Hindlimb muscle (tissue), 1 donor: ENCODE measurements around the gene AS3MT. TPM values are rescaled to one million over a fixed set of nuclear protein-coding genes. Genes with fewer than 3 reads are reported as not detected.
"Not testable (repeated sequence)": the region's sequence is repeated elsewhere in the genome, so short reads cannot be mapped to it uniquely, and the experiment has no call there.

ENCODE experiments used
- DNase-seq: peaks from one replicate; pipeline ENCODE4 v3.0.0-alpha.2; 2013
- polyA plus RNA-seq: library from polyadenylated mRNA; unstranded; fragments of 120-200 nt; gene quantifications from one replicate; pipeline ENCODE4 v1.2.1, GENCODE V29; 2013; ENCODE audit not compliant: insufficient read length

Gene AS3MT
- polyA plus RNA-seq, 1 donor, result 7.3 TPM

DNA sequence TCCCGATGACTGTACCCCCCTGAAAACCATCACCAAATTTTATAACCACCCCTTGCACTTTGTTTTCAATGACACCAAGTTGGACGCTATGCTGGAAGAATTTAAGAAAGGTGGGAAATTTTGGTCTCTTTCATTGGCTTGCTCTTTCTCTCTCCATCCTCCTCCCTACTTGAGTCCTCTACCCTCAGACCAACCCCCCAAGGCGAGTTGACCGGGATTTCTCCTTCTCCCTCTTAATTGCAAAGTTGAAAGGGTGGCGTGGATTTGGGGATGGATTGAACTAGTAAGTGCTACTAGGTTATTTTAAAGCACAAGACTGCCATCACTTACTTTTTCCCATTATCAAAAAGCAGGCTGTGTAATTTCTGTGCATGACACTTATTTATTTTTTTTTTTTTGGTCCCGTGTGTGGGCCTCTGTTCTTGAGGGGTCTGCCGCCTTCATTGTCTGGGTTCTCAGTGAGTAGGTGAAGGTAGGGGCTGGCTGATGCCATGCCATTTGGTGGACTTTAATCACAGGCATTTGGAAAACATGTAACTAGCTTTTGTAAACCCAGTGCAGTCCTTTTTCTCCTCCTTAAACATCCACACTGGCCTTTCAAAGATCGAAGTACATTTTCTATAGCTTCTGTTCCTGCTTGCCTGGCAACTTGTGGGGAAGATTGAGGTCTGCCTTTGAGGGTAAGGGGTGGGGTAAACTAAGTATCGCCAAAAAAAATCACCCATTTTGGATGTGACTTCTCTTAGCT, 50.9 kb downstream of the AS3MT start:
- no peak for DNase-seq

DNA sequence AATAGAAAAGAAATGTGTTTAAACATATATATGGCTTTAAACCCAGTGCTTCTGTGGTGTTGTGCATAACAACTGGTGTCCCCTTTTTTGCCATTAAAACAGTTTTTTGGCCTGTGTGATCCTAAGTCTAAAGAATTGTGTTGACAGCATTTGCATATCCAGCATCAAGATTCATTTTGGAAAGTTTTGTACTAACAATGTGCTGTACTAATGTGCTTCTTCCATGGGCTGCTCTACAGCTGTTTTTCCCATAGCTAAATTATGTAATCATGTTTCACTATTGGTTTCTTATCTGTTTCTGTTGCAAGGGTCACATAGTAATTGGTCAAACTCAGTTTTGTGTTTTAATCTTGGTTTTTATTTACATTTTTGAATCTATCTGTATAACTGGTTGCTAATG, 54.3 kb downstream of the AS3MT start:
- DNase-seq, result no peak

GRCh38 chr10:102926842-102927241, 57.6 kb downstream of the AS3MT start:
- no peak for DNase-seq

- DNase-seq, result no peak
Measured at GRCh38 chr10:102927311-102928010, 58.2 kb downstream of the AS3MT start.

- not testable (repeated sequence) for DNase-seq
Measured at GRCh38 chr10:102928442-102928841, 59.2 kb downstream of the AS3MT start.

GRCh38 chr10:102930720-102931119, 61.5 kb downstream of the AS3MT start:
- DNase-seq, result no peak

- DNase-seq, result no peak
Measured at GRCh38 chr10:102931643-102932042, 62.4 kb downstream of the AS3MT start.

- DNase-seq, result no peak
Measured at GRCh38 chr10:102935505-102935904, 66.2 kb downstream of the AS3MT start.

- DNase-seq, result no peak
Measured at GRCh38 chr10:102935939-102936605, 66.8 kb downstream of the AS3MT start.

- DNase-seq, result no peak
Measured at GRCh38 chr10:102941401-102941800, 72.1 kb downstream of the AS3MT start.

GRCh38 chr10:102945449-102945848, 76.2 kb downstream of the AS3MT start:
- DNase-seq, result no peak

DNA sequence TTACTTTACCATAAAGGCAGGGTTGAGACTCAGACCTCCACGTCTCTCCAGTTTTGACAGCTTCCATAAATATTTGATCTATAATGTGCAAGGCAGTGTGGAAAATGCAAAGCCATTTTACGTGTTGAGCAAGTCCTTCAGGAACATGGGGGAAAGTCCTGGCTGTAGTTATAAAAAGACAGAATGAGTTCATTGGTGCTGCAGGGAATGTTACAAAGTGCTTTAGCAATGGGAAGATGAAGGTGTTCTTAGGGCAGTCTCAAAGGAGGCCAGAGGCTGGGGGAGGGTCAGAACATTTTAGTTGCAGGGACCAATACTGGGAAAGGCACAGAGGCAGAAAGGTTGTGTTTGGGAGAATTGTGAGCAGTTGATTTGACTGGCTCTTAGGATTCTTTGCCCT, 76.7 kb downstream of the AS3MT start:
- no peak for DNase-seq

DNA sequence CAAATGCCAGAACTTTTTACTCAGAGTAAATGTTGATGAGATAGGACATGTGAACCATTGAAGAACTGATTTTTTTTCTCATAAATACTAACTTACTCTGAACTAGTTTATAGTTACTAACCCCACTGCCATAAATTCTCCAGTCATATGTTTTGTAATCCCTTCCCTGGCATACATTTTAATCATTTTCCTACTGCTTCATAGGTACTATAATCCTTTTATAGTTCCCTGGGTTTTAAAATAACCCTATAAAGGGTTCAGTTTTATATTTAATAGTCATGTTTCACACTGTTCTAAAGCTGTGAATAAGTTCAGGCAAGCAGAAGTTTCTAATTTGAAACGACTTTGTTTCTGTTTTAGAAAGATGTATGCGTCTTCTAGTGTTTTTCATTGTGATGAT, 77.7 kb downstream of the AS3MT start:
- DNase-seq, result no peak

- no peak for DNase-seq
Measured at GRCh38 chr10:102948176-102948575, 78.9 kb downstream of the AS3MT start.

GRCh38 chr10:102948786-102949185, 79.5 kb downstream of the AS3MT start:
- no peak for DNase-seq

- DNase-seq, result no peak
Measured at GRCh38 chr10:102949916-102950315, 80.6 kb downstream of the AS3MT start.

GRCh38 chr10:102951316-102951715, 82.0 kb downstream of the AS3MT start:
- no peak for DNase-seq

Other genes starting within 250 kb of the AS3MT start
- gene TRIM8, start 225.0 kb upstream of the AS3MT start, polyA plus RNA-seq, result 97.5 TPM
- 12.5 TPM for gene ARL3, start 155.1 kb upstream of the AS3MT start, polyA plus RNA-seq
- gene SFXN2, start 154.8 kb upstream of the AS3MT start, polyA plus RNA-seq, result 7.5 TPM
- 44.8 TPM for gene WBP1L, start 125.5 kb upstream of the AS3MT start, polyA plus RNA-seq
- gene CYP17A1, start 32.1 kb upstream of the AS3MT start, polyA plus RNA-seq, result 0.70 TPM
- gene BORCS7, start 15.2 kb upstream of the AS3MT start, polyA plus RNA-seq, result 23.1 TPM
- gene CNNM2, start 48.8 kb downstream of the AS3MT start, polyA plus RNA-seq, result 3.2 TPM